GM18873 (cell line): ENCODE data around the gene ALKBH2.
"Not testable (repeated sequence)": the region's sequence is repeated elsewhere in the genome, so short reads cannot be mapped to it uniquely, and the experiment has no call there.

Source experiments
- ATAC-seq: cut with Tn5 transposase; IDR thresholded peaks from one replicate; pipeline ENCODE4 v1.9.1; 2021; ENCODE audit warnings: mild to moderate bottlenecking, moderate library complexity, moderate number of reproducible peaks; ENCODE audit not compliant: unreplicated experiment, low FRiP score

The ALKBH2 gene

DNA sequence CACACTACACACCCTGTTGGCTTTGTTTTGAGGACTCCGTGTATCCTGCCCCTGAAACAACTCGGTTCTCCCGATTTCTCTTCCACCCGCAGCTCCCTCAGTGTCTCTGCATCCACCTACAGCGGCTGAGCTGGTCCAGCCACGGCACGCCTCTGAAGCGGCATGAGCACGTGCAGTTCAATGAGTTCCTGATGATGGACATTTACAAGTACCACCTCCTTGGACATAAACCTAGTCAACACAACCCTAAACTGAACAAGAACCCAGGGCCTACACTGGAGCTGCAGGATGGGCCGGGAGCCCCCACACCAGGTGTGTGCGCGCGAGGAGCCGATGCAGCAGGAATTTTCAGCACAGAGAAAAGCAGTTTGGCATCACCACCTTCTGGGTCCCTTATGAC is 10.5 kb downstream of the ALKBH2 start:
- no peak for ATAC-seq

DNA sequence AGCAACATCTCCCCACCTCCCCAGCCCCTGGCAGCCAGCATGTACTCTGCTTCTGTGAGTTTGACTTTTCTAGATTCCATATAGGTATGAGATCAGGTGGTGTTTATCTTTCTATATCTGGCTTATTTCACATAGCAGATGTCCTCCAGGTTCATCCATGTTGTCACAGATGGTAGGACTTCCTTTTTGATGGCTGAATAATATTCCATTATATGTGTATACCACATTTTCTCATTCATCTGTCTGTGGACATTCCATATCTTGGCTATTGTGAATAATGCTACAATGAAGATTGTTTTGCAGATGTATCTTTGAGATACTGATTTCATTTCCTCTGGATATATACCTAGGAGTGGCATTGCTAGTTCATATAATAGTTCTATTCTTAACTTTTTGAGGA is 18.4 kb downstream of the ALKBH2 start:
- no peak for ATAC-seq

DNA sequence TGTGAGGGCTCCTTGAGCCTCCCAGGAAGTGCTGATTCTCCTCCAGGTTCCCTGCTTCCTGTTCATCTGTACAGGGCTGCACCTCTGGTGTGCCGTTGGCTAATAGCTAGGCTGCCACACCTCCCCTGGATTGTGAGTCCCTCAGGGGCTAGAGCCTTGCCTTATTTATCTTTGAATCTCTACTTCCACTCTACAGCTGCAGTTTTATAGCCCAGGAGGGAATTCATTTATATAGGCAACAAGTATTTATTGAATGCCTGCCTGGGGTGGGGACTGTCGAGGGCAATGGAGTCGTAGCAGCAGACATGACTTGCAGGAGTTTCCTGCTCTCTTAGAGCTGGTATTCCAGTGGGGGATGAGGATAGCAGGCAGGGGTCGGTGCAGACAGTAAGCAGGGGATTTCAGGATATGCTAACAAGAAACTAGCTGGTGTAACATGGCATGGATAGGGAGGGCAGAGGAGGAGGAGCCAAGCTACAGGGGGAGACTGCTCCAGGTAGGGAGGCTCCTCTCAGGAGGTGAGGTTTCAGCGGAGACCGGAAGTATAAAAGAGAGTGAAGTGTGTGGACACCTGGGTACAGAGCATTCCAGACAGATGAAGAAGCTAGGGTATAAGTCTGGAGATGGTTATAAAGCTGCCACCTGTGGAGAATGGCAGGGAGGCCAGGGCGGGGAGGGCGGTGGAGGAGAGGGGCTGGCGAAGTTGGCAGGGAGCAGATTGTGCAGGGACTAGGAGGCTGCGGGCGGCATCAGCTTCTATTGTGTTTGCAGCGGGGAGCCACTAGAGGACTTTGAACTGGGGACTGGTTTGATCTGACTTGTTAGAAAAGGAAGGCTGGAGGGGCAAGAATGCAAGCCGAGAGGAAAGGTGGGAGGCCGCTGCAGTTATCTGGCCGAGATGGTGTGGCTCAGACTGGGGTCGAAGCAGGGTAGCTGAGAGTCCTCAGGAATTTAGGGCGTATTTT is 23.7 kb downstream of the ALKBH2 start:
- no peak for ATAC-seq

DNA sequence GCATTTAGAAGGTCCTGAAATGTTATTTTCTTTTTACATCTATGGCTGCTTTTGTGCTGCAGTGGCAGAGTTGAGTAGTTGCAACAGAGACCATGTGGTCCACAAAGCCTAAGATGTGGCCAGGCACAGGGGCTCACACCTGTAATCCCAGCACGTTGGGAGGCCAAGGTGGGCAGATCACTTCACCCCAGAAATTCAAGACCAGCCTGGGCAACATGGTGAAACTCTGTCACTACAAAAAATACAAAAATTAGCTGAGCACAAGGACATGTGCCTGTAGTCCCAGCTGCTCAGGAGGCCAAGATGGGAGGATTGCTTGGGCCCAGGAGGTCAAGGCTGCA is 27.4 kb downstream of the ALKBH2 start:
- no peak for ATAC-seq

DNA sequence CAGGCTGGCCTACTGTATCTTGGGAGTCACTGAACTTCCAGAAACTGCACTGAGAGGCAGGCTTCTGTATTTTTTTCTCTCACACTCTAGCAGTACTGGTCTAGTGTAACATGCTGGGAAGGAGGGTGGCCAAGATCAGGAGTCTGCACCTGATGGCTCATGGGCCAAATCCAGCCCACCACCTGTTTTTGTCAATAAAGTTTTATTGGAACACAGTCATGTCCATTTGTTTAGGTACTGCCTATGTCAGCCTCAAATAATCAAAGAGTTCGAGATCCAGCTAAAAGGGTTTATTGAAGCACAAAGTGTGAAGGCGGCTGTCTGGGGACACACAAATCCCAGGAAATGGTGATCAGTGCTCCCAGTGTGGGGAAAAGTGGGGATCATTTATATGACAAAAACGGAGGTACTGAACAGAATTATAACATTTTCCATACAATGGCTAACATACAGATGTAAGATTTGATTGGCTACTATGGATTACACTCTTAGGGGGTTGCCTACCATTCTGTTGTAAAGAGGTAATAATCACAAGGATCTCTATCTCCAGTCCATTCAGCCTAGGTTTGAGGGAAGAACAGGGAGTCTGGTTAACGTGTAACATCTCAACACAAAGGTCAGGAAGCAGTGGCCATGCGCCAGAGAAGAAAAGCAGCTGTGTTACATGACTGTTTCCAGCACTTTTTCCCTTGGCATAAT is 28.0 kb downstream of the ALKBH2 start:
- no peak for ATAC-seq

DNA sequence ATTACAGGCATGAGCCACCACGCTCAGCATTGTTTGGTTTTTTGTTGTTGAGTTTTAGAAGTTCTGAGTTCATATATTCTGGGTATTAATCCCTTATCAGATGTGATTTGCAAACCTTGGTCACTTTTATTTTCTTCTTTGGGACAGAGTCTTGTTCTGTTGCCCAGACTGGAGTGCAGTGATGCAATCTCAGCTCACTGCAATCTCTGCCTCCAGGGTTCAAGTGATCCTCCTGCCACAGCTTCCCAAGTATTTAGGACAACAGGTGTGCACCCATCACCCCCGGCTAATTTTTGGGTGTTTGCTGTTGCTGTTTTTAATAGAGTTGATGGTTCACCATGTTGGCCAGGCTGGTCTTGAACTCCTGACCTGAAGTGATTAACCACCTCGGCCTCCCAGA is 29.1 kb downstream of the ALKBH2 start:
- ATAC-seq = no peak

DNA sequence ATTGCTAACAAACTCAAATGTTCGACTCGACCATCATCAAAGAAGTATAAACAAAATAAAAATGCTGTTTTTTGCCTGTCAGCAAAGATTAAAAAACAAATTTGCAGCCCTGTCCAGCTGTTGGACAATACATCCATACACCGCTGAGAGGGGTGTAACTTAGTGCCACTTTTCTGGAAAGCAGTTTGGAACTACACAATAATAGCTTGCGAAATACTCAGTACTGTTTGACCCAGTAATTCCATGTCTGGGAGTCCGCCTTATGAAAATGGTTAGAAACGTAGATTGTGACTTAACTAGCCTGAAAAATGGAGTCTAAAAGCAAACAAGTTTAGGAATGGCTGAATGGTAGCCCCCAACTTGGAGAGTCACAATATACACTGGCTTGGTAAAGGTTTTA is 34.5 kb downstream of the ALKBH2 start:
- no peak for ATAC-seq

DNA sequence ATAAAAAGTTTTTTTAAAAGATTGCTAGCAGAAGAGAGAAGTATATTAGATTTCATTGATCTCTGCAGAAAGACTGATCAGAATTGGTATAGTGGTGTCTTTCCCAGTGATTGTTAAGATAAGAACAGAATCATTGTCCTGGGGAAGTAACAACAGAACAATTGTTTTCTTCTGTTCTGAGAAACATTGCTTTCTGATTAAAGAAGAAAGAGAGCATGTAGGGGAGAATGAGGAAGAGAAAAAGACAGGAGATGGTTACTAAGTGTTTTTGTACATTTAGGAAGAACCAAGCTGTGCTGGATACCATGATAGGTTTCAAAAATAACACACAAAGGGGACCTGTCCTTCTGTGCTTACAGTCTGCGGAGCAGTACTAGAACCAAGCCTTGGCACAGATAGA is 35.9 kb downstream of the ALKBH2 start:
- ATAC-seq = no peak

DNA sequence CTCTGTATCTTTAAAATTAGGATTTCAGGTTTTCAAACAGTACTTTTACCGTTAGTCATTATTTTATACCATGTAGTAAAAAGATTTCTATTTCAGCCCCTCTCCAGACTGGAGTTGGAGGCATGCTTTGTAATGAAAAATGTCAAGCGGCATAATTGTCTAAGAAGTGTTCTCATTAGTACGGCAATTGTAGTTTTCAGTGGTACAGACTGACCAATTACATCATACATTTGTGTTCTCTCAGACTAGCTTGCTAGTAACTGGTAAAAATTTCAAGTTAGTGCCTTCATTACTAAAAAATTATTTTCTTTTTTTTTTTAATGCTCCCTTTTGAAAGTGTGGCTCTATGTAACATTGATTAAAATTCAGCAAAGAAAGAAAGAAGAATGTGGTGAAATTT is 36.4 kb downstream of the ALKBH2 start:
- no peak for ATAC-seq

DNA sequence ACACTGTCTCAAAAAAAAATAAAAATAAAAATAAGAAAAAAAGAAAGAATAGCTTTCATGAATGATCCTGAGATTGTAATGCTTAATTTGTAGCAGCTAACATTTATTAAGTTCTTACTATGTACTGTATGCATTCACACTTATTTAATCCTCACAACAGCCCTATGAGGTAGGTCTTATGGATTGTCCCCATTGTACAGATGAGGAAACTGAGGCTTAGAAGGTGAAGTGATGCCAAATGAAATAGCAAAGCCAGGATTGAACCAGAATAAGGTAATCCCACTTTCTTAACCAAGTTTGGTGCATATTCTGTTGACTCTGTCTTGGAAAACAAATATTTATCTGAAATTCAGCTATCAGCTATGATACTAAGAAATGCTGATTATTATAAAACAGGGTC is 38.8 kb downstream of the ALKBH2 start:
- ATAC-seq = no peak

DNA sequence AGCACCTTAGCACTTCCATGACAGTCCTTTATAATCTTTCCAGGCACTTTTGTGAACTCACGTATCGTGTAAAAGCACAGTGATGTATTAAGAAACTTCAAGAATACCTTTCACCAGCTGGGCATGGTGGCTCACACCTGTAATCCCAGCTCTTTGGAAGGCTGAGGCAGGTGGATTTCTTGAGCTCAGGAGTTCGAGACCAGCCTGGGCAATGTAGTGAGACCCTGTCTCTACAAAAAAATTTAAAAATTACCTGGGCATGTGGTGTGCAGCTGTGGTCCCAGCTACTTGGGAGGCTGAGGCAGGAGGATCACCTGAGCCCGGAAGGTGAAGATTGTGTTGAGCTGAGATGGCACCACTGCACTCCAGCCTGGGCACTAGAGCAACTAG is 39.2 kb downstream of the ALKBH2 start:
- ATAC-seq = not testable (repeated sequence)

DNA sequence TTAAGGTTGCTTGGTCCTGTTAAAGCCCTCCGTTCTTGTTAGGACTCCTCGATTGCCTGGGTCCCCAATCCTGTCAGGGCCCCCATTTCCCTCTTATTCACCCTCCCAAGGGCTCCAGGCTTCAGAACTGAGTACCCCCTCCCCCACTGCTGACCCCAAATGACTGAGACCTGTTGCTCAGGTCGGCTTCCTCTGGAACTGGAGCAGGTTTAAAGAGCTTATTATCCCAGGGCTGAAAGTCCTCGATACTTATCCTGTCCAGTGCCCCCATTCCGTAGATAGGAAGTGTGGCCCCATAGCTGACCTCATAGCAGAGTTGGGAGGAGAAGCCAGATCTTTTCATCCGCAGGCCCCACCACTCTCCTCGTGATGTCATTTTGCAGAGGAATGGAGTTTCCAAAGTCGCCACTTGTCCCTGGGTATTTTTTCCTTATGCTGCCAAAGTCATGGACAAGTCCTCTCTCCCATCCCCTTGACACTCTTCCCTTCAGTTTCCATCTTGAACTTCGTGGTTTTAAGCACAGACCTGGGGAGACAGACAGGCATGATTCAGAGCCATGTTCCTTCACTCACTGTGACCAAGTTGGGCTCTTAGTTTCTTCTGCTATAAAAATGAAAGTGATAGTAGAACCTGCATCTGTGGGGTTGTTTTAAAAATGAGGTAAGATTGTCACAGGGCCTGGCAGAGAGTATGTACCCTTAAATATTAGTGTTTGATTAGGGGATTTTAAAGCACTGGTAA is 39.7 kb downstream of the ALKBH2 start:
- ATAC-seq = peak; percentile 35

DNA sequence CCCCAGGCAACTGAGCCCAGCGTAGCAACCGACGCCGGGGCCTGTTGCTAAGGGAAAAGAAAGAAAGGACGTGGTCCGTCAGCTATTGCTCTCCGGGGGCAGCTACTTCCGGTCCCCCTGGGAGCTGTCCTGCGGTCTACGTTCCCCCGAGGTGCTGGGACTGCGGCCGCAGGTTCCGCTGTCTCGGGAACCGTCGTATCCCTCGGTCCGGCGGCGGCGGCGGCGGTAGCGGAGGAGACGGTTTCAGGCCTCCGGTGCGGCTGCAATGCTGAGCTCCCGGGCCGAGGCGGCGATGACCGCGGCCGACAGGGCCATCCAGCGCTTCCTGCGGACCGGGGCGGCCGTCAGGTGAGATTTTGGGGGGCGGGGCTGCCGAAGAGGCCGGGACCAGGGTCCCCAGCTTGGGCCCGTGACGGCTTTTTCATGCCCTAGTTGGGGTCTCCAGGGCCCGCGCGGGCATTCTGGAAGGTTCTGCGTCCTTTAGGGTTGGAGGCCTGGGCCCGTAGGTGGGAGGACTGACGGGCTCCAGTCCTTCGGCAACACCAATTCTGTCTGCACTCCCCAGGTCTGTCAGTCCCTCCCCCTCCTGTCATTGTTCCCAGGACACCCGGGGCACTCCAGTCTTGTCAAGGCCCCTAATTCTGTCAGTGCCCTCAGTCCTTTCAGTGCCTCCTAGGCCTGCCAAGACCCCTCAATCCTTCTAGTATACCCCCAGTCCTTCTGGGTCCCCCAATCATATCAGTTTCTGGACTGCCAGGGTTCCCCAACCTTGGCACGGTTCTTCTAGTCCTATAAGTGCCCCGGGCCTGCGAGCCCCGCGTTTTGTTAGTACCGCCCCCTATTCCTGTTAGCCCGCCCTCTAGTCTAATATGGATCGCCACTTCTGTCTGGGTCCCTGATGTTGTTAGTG is 40.6 kb downstream of the ALKBH2 start, which contains the start of gene USP30:
Gene USP30 (plus strand): TSS at position 163 of the 910 bp plus-strand sequence. CDS start 103 bp downstream, at position 266.
- ATAC-seq = peak; percentile 70

DNA sequence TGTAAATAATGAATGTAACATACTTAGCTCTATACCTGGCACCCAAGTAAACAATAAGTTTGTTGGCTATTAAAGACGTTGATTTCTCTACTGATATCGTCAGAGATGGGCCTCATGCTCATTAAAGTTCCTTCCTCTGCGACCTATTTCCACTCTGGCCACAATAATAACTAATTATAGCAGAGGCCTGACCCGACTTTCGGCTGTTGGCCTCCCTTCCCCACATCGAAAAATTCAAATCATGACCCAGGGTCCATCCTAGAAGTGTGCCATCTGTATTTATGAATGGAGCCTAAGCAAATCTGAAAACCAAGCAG is 41.2 kb downstream of the ALKBH2 start:
- no peak for ATAC-seq

DNA sequence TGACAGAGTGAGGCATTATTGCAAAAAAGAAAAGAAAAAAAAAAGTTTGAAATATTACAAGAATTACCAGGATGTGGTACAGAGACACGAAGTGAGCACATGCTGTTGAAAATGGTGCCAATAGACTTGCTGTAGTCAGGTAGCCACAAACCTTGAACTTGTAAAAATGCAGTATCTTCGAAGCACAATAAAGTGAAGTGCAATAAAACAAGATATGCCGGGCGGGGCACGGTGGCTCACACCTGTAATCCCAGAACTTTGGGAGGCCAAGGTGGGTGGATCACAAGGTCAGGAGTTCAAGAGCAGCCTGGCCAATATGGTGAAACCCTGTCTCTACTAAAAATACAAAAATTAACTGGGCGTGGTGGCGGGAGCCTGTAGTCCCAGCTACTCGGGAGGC is 43.5 kb downstream of the ALKBH2 start:
- not testable (repeated sequence) for ATAC-seq

DNA sequence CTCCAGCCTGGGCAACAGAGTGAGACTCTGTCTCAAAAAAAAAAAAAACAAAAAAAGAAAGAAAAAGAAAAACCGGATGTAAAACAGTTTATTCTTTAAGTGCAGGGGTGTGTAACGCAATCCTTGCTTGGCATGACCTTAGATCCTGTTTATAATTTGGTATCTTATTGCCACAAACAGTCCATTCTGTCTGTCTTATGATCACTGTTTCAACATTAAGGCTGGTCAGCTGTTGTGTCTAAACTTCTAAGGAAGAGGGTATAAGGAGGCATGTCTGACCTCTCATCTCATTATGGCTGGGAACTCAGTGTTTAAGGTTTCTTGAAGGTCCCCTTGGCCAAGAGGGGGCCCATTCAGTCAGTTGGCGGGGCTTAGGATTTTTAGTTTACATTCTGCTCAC is 44.6 kb downstream of the ALKBH2 start:
- not testable (repeated sequence) for ATAC-seq

DNA sequence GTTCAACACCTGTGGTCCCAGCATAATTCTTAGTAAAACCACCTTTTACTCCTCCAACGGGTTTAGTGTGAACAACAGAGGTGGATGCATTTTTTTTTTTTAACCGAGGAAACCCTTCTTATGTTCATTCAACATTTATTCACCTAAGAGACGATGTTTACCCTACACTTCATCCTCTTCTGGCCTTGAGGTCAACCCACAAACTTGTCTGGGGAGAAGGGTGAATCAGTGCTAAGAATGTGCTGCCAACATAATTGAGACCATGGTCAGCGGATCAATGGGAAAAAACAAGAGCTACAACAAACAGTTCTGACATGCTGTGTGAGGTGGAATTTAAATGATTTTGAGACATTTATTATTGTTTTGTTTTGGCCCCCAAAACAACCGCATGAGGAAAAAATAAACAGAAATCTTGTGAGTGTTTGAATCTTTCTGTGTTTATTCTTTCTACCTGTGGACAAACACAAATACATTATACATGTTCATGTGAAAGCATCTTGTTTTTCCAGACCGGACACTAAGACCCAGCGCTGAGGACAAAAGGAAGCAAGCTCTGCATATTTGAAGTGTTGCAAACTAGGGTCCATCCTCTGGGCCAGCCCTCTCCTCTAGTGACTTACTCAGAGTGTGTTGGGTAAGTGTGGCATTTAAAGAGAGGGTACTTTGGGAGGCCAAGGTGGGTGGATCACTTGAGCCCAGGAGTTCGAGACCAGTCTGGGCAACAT is 46.0 kb downstream of the ALKBH2 start:
- no peak for ATAC-seq

DNA sequence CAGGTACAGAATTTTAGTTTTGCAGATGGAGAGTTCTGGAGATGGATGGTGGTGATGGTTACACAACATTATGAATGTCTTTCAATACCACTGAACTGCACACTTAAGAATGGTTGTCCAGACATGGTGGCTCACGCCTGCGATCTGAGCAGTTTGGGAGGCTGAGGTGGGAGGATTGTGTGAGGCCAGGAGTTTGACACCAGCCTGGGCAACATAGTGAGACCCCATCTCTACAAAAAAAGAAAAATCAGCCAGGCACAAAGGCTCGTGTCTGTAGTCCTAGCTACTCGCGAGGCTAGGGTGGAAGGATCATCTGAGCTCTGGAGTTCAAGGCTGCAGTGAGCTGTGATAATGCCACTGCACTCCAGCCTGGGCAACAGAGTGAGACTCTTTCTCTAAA is 49.0 kb downstream of the ALKBH2 start:
- ATAC-seq = no peak
